HUES64 (cell line): ENCODE results near the gene LGR4.

Experiments
- H3K27ac ChIP-seq: 2 replicates; pipeline ENCODE4 v1.7.0; 2013; ENCODE audit warnings: low read depth, low read length, inconsistent platforms
- H3K27me3 ChIP-seq: 2 replicates; pipeline ENCODE4 v1.6.1; 2013; ENCODE audit warnings: mild to moderate bottlenecking, low read length; ENCODE audit not compliant: insufficient read depth
- H3K36me3 ChIP-seq: 2 replicates; pipeline ENCODE4 v1.6.1; 2013; ENCODE audit warnings: mild to moderate bottlenecking, low read length; ENCODE audit not compliant: insufficient read depth
- H3K4me1 ChIP-seq: 2 replicates; pipeline ENCODE4 v1.6.1; 2013; ENCODE audit warnings: mild to moderate bottlenecking, low read length, moderate library complexity; ENCODE audit not compliant: insufficient read depth
- H3K4me3 ChIP-seq: 2 replicates; pipeline ENCODE4 v1.5.1; 2013; ENCODE audit warnings: mild to moderate bottlenecking, low read length, moderate library complexity
- H3K9ac ChIP-seq: 2 replicates; pipeline ENCODE4 v1.6.1; 2013; ENCODE audit warnings: mild to moderate bottlenecking, low read depth, low read length
- H3K9me3 ChIP-seq: 2 replicates; pipeline ENCODE4 v1.6.1; 2013; ENCODE audit warnings: low read depth, low read length; ENCODE audit not compliant: insufficient read depth
- WGBS: fragments of 150-250, 120-280 bp; methylation state at CpG from one replicate; pipeline ENCODE4 v1.1.7; 2013; ENCODE audit warnings: missing lambda C conversion rate; 5-methylcytosine and 5-hydroxymethylcytosine counted together

LGR4 gene

DNA sequence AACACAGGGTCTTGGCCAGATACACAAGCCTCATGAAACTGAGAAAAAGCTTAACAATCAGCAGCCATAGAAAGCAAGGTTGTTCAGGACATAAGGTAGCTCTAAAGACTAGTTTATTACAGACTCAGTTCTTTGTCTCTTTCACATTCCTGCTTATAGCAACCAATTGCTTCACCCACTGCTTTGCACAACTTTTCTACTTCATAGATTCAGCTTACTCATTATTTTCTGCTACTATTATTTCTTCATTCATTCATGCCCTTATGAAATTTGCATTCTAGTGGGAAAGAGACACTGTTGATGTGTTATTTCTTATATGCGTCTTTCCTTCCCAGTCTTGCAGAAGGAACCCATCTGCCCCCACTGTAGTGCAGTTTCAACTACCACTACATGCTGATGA, 114.3 kb downstream of the LGR4 start:
- H3K9me3 ChIP-seq: no peaks in the 10 kb centered on the region
- no peaks in the 10 kb centered on the region for H3K27me3 ChIP-seq
- H3K9ac ChIP-seq: no peak overlapping the region
- peaks cover 3% of the 10 kb centered on the region; the same call in 1 of the 2 replicates for H3K36me3 ChIP-seq
- H3K27ac ChIP-seq: no peak overlapping the region
- peaks cover 32% of the 10 kb centered on the region for H3K4me1 ChIP-seq
- 88% methylated on average over 1 of the region's 1 CpG for WGBS
- H3K4me3 ChIP-seq: no peak overlapping the region

DNA sequence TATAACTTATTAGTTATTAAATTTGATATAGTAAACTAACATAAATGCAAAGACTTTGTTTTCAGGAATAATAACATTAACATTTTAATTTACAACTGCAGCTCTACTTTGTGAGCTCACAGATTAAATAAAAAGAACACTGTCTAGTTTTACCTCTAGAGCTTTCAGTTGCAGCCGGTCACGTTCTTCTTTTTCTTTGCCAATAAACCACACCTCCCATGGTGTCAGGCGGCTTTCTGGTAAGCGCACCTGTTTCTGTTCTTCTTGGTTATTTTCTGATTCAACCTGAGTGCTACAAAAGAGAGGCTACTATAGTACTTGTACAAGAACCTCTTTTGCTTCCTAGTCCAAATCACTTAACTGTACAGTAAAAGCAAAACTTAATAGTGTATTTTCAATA, 115.3 kb downstream of the LGR4 start:
- Histone ChIP-seq H3K36me3 (peaks cover 3% of the 10 kb centered on the region; the same call in 1 of the 2 replicates), H3K4me1 (peaks cover 41% of the 10 kb centered on the region), H3K4me3 (no peak overlapping the region), H3K27ac (no peak overlapping the region), H3K9ac (no peak overlapping the region), H3K27me3 (no peaks in the 10 kb centered on the region), H3K9me3 (no peaks in the 10 kb centered on the region)
- WGBS: 95% methylated on average over 4 of the region's 4 CpGs

DNA sequence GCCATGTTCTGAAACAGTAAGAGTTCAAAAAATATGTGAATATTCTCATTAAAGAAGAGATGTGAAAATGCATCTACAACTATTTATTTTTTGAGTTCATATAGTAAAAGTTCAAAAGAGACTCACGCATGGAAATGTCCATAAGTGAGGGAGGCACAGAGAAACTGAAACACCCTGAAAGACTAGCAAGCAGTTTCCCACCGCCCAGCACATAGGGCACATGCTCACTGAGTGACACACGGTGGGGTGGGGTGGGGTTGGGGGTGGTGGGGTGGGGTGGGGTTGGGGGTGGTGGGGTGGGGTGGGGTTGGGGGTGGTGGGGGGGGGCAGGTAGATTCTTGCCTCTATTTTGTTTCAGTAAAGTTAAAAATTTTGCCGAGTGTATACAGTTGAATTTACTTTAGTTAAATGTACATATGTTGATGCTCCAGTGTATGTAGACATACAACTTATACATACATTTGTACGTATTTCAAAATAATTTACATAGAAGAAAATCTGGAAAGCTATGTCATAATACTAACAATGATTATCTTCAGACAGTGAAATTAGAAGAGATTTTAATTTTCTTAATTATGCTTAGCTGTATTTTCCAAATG, 115.9 kb downstream of the LGR4 start:
- H3K27ac ChIP-seq: no peak overlapping the region
- no peaks in the 10 kb centered on the region for H3K27me3 ChIP-seq
- H3K9me3 ChIP-seq: no peaks in the 10 kb centered on the region
- WGBS: 100% methylated on average over 1 of the region's 5 CpGs
- no peak overlapping the region for H3K4me3 ChIP-seq
- H3K36me3 ChIP-seq: peaks cover 3% of the 10 kb centered on the region; the same call in 1 of the 2 replicates
- no peak overlapping the region for H3K9ac ChIP-seq
- H3K4me1 ChIP-seq: peaks cover 38% of the 10 kb centered on the region

DNA sequence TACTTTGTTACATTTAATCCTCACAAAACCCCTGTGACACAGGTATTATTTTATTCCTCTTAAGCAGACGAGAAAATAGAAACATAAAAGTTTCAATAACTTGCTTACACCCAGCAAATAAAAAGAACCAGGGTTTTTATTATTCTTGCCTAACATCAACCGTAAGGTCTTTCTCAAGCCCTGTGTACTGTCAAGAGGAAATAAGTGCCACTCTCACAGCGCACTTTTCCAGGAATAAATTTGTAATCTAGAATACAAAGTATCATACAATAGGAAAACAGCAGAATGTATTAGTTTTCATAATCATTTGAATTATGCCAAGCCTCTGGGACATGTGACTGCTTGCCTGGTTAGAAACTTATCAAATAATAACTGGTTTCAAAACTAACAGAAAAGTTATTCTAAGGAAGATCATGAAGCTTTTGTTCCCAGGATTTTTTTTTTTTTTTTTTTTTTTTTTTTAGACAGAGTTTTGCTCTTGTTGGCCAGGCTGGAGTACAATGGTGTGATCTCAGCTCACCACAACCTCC, 117.0 kb downstream of the LGR4 start:
- H3K9me3 ChIP-seq: no peaks in the 10 kb centered on the region
- no peaks in the 10 kb centered on the region for H3K27me3 ChIP-seq
- H3K9ac ChIP-seq: no peak overlapping the region
- H3K4me3 ChIP-seq: no peak overlapping the region
- no peak overlapping the region for H3K27ac ChIP-seq
- 99% methylated on average over 2 of the region's 3 CpGs for WGBS
- peaks cover 3% of the 10 kb centered on the region; the same call in 1 of the 2 replicates for H3K36me3 ChIP-seq
- H3K4me1 ChIP-seq: peaks cover 45% of the 10 kb centered on the region

DNA sequence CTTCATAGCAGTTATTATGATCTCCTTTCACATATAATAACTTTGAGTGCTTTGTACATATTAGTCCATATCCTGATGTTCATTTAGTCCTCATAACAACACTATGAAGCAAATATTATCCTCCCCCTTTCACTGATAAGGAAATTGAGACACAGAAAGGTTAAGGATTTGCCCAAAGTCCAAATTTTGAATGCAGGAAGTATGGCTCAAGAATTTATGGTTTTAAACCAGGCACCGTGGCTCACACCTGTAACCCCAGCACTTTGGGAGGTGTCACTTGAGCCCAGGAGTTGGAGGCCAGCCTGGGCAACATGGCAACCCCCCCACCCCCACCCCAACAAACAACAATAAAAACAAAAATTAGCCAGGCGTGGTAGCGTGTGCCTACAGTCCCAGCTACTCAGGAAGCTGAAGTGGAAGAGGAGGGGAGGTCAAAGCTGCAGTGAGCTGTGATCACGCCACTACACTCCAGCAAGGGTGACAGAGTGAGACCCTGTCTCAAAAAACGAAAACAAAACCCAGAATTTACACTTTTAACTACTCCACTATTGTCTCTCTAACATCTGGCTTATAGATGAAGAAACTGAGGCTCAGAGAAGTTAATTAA, 118.1 kb downstream of the LGR4 start:
- peaks cover 3% of the 10 kb centered on the region; the same call in 1 of the 2 replicates for H3K36me3 ChIP-seq
- no peak overlapping the region for H3K4me3 ChIP-seq
- no peak overlapping the region; the same call in 1 of the 2 replicates for H3K27ac ChIP-seq
- no peaks in the 10 kb centered on the region for H3K27me3 ChIP-seq
- no peak overlapping the region for H3K9ac ChIP-seq
- no peaks in the 10 kb centered on the region for H3K9me3 ChIP-seq
- H3K4me1 ChIP-seq: peaks cover 53% of the 10 kb centered on the region
- 84% methylated on average over 5 of the region's 5 CpGs for WGBS

DNA sequence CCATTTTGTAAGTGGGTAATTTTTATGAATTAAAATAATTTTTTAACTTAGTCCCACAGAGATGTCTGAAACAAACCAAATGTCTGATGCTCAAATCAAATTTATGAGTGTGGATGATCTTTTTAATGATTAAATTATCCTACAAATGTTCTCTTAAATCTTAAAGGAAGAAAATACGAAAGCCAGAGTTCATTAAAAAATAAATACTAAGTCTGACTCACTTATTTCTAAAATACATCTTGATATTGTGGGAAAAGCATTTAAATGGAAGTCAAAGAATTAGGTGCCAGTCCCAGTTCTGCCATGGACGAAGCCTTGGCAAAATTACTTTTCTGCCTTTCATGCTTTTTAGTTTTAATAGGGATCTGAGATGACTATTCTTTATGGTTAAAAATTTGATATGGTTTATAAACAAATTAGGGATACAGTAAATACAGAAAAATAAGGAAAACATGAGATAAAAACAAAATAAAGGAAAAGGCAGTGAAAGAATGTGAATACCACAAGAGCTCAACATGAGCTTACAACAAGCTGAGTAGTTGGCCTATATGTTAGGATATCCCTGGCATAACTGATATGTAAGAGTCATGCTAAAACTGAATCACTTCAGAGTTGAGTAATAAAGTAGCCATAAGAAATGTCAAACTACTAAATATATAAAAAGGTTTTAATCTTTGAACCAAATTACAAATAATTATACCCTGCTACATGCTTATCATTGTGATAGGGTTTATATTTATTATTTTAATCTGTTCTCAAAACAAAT, 118.8 kb downstream of the LGR4 start:
- no peak overlapping the region for H3K9ac ChIP-seq
- no peak overlapping the region for H3K4me3 ChIP-seq
- 100% methylated on average over 1 of the region's 2 CpGs for WGBS
- H3K27me3 ChIP-seq: no peaks in the 10 kb centered on the region
- peaks cover 55% of the 10 kb centered on the region for H3K4me1 ChIP-seq
- no peak overlapping the region for H3K27ac ChIP-seq
- peaks cover 3% of the 10 kb centered on the region; the same call in 1 of the 2 replicates for H3K36me3 ChIP-seq
- H3K9me3 ChIP-seq: no peaks in the 10 kb centered on the region

DNA sequence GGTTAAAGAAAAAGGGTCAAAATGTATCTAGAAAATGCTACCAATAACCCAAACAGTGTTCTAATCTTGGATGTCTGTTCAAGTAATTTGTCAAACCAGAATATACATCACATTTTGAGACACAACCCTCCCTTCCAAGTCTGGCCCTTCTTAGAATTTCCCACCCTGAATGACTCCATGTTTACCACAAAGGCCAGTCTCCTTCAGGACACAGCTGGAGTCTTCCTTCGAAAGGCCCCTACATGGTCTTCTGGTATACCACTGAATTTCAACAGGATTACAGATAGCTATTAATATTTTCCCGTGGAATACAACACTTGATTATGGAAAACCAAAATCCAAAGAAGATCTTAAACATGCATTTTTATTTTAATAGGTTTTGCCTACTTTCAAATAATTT, 119.8 kb downstream of the LGR4 start:
- H3K9me3 ChIP-seq: no peaks in the 10 kb centered on the region
- H3K27ac ChIP-seq: no peak overlapping the region
- peaks cover 65% of the 10 kb centered on the region for H3K4me1 ChIP-seq
- no peak overlapping the region for H3K9ac ChIP-seq
- no peak overlapping the region for H3K4me3 ChIP-seq
- peaks cover 3% of the 10 kb centered on the region; the same call in 1 of the 2 replicates for H3K36me3 ChIP-seq
- WGBS: 82% methylated on average over 2 of the region's 2 CpGs
- H3K27me3 ChIP-seq: no peaks in the 10 kb centered on the region

DNA sequence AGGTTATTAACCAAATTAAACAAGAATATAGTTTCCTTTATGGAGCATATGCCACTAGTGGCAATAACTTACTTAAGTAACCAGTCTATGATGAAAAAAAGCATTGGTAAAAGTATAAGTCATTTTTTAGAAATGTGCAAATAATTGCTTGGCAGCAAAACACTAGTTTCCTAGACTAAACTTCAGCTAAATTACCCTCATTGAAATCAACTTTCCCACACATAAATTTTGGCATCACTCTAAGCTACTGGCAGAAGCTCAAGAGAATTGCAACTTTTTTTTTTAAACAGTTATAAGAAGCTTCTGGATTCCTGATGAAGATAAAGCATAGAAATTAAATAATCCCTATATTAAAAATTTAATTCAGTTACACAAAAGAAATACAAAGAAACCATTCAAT, 122.1 kb downstream of the LGR4 start:
- H3K9me3 ChIP-seq: no peaks in the 10 kb centered on the region
- H3K27me3 ChIP-seq: no peaks in the 10 kb centered on the region
- H3K27ac ChIP-seq: peak overlapping the region; percentile 21; the same call in 1 of the 2 replicates
- H3K4me3 ChIP-seq: no peak overlapping the region
- H3K9ac ChIP-seq: no peak overlapping the region
- peaks cover 82% of the 10 kb centered on the region for H3K4me1 ChIP-seq
- H3K36me3 ChIP-seq: no peaks in the 10 kb centered on the region

DNA sequence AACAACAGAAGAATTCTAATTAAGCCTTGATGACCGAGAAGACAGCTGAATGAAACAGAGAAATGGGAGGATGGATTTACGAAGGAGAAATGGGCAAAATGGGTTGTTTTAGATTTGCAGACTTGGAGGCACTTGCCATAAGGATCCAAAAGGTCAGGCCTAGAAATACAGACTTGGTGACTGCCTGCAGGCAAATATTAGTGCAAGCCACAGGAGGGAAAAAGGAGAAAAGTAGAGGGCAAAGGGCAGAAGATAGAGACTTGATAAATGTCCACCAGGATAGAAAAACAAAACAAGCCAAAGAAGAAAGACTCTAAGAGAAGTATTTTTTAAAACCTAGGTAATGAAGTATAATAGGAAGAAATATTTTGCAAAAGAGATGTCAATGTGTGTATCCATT, 122.7 kb downstream of the LGR4 start:
- WGBS: 73% methylated on average over 2 of the region's 2 CpGs
- Histone ChIP-seq H3K27me3 (no peaks in the 10 kb centered on the region), H3K9ac (no peak overlapping the region), H3K36me3 (no peaks in the 10 kb centered on the region), H3K4me3 (no peak overlapping the region), H3K9me3 (no peaks in the 10 kb centered on the region), H3K4me1 (peaks cover 76% of the 10 kb centered on the region), H3K27ac (peak overlapping the region; percentile 91; the same call in 1 of the 2 replicates)

DNA sequence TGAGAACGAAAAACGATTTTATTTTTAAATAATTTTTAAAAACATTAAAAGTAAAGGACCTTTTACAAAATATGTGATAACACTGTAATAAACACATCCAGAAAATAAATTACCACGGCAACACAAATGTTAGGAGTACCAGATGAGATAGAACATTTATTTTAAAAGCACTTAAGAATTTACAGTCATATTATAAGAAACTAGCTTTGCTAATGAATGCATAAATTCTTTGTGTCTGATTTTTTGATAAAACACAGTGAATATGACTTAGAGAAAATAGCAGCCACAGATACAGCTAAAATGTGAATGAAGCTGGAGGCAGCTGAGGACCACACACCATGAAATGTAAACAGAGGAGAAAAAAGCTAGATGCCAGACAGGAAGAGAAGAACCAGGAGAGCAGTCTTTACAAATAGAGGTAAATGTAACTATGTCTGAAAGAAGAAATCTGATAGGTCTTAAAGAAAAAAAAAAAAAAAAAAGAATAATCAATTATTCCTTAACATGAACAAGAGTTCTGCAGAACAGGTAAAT, 124.2 kb downstream of the LGR4 start:
- Histone ChIP-seq H3K4me1 (peaks cover 63% of the 10 kb centered on the region), H3K27ac (peak overlapping the region; percentile 91; the same call in 1 of the 2 replicates), H3K36me3 (no peaks in the 10 kb centered on the region), H3K9me3 (no peaks in the 10 kb centered on the region), H3K9ac (no peak overlapping the region), H3K27me3 (no peaks in the 10 kb centered on the region), H3K4me3 (0 out of 2 replicates have a peak overlapping the region, but pooled peaks have one; percentile 4)
- no CpG with 5 or more reads among the region's 3 CpGs for WGBS
